ENCODE results near the gene HECTD4.

Gene HECTD4

DNA sequence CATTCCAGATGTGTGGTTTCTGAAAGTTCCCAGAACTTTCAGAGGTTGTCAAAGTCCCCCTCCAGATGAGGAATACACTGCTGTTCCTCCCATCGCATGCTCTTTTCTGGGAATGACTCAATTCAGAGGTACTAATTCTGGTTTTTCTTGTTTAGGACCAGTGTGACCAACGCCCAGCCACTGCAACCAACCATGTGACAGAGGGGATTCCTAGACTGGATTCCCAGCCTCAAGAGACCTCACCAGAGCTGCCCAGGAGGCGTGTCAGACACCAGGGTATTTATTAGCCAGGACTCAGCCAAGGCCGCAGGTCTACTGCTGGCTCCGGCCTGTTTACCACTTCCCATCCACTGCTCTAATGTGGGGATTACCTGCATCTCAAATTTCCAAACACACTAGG, 232.6 kb downstream of the HECTD4 start:
- Histone ChIP-seq H3K9me2 (replicated peaks; ENCODE audit: control insufficient read depth, low read length) (no peaks in the 10 kb centered on the region), H3F3A (ENCODE audit: control insufficient read depth, insufficient read depth) (no peaks in the 10 kb centered on the region)

DNA sequence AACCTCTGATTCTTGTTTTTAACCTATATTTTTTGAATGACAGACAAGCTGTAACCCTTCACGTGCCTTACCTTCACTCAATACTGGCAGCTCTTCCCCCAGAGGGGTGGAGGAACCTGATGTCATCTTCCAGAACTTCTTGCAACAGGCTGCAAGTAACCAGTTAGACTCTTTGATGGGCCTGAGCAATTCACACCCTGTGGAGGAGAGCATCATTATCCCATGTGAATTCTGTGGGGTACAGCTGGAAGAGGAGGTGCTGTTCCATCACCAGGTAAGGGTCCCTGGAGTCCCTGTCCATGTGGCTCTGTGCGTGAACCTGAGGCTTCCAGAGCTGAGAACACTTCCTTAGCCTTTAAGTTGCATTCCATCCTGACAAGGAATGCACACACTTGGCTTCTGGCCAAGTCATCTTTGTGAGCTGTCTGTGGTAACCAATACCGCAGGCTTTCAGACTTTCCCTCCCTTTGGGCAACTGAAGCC, 234.2 kb downstream of the HECTD4 start:
- Histone ChIP-seq H4K20me1 (ENCODE audit: control insufficient read depth, insufficient read depth, low read depth, low read length) (no peaks in the 10 kb centered on the region), H3K79me2 (ENCODE audit: control insufficient read depth, low read length) (no peaks in the 10 kb centered on the region), H3F3A (ENCODE audit: control insufficient read depth, insufficient read depth) (no peaks in the 10 kb centered on the region), H3K9me2 (replicated peaks; ENCODE audit: control insufficient read depth, low read length) (no peaks in the 10 kb centered on the region), H3K4me2 (ENCODE audit: low read length) (no peak overlapping the region), H3K36me3 (ENCODE audit: control insufficient read depth, low read length) (peaks cover 57% of the 10 kb centered on the region), H3K27me3 (ENCODE audit: control insufficient read depth, low read length) (no peaks in the 10 kb centered on the region), H3K9me3 (ENCODE audit: control insufficient read depth, insufficient read depth, low read length) (no peaks in the 10 kb centered on the region), H3K4me3 (ENCODE audit: low read length) (no peak overlapping the region), H3K4me1 (ENCODE audit: control insufficient read depth, low read length) (no peaks in the 10 kb centered on the region), H3K27ac (ENCODE audit: low read depth, low read length) (no peak overlapping the region)
- TF ChIP-seq, protein P1, sequence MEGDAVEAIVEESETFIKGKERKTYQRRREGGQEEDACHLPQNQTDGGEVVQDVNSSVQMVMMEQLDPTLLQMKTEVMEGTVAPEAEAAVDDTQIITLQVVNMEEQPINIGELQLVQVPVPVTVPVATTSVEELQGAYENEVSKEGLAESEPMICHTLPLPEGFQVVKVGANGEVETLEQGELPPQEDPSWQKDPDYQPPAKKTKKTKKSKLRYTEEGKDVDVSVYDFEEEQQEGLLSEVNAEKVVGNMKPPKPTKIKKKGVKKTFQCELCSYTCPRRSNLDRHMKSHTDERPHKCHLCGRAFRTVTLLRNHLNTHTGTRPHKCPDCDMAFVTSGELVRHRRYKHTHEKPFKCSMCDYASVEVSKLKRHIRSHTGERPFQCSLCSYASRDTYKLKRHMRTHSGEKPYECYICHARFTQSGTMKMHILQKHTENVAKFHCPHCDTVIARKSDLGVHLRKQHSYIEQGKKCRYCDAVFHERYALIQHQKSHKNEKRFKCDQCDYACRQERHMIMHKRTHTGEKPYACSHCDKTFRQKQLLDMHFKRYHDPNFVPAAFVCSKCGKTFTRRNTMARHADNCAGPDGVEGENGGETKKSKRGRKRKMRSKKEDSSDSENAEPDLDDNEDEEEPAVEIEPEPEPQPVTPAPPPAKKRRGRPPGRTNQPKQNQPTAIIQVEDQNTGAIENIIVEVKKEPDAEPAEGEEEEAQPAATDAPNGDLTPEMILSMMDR (IDR thresholded peaks at IDR 0.05; ENCODE audit: low read depth, low read length, poor library complexity, severe bottlenecking), result no peak
- TF ChIP-seq EZH2phosphoT487 (IDR thresholded peaks at IDR 0.05; ENCODE audit: borderline replicate concordance, low read length), result no peak

More for the DNA sequence above, 232.6 kb downstream of the HECTD4 start:
- H3K4me2 ChIP-seq (ENCODE audit: low read length), result no peak overlapping the region
- no peaks in the 10 kb centered on the region for H3K9me3 ChIP-seq (ENCODE audit: control insufficient read depth, insufficient read depth, low read length)
- H4K20me1 ChIP-seq (ENCODE audit: control insufficient read depth, insufficient read depth, low read depth, low read length), result no peaks in the 10 kb centered on the region
- no peak for TF ChIP-seq EZH2phosphoT487 (IDR thresholded peaks at IDR 0.05; ENCODE audit: borderline replicate concordance, low read length)
- TF ChIP-seq, protein P1 (IDR thresholded peaks at IDR 0.05; ENCODE audit: low read depth, low read length, poor library complexity, severe bottlenecking), result no peak
- H3K4me3 ChIP-seq (ENCODE audit: low read length), result no peak overlapping the region
- H3K27me3 ChIP-seq (ENCODE audit: control insufficient read depth, low read length), result no peaks in the 10 kb centered on the region
- H3K79me2 ChIP-seq (ENCODE audit: control insufficient read depth, low read length), result no peaks in the 10 kb centered on the region
- H3K27ac ChIP-seq (ENCODE audit: low read depth, low read length), result no peak overlapping the region
- H3K4me1 ChIP-seq (ENCODE audit: control insufficient read depth, low read length), result no peaks in the 10 kb centered on the region
- H3K36me3 ChIP-seq (ENCODE audit: control insufficient read depth, low read length), result peaks cover 54% of the 10 kb centered on the region

DNA sequence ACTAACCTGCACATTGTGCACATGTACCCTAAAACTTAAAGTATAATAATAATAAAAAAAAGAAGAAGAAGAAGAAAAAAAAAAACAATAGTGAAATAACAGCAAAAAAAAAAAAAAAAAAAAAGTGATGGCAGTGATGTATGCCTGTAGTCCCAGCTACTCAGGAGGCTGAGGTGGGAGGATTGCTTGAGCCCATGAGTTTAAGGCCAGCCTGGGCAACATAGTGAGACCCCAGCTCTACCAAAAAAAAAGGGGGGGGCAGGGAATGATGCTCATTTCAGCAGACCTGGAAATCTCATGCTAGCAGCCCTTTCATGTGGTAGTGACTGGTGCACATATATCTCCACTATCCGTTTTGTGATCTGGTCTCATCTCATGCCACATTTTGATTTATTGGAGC, 236.1 kb downstream of the HECTD4 start:
- Histone ChIP-seq H3K36me3 (ENCODE audit: control insufficient read depth, low read length) (peaks cover 57% of the 10 kb centered on the region), H3K9me3 (ENCODE audit: control insufficient read depth, insufficient read depth, low read length) (no peaks in the 10 kb centered on the region), H3K4me3 (ENCODE audit: low read length) (no peak overlapping the region), H3K27ac (ENCODE audit: low read depth, low read length) (no peak overlapping the region), H3K27me3 (ENCODE audit: control insufficient read depth, low read length) (no peaks in the 10 kb centered on the region), H3K4me1 (ENCODE audit: control insufficient read depth, low read length) (no peaks in the 10 kb centered on the region), H3K79me2 (ENCODE audit: control insufficient read depth, low read length) (no peaks in the 10 kb centered on the region), H3K9me2 (replicated peaks; ENCODE audit: control insufficient read depth, low read length) (no peaks in the 10 kb centered on the region), H3K4me2 (ENCODE audit: low read length) (no peak overlapping the region), H4K20me1 (ENCODE audit: control insufficient read depth, insufficient read depth, low read depth, low read length) (no peaks in the 10 kb centered on the region), H3F3A (ENCODE audit: control insufficient read depth, insufficient read depth) (0 out of 2 replicates have a peak, but pooled peaks cover 1% of the 10 kb centered on the region)
- TF ChIP-seq EZH2phosphoT487 (IDR thresholded peaks at IDR 0.05; ENCODE audit: borderline replicate concordance, low read length), result no peak
- TF ChIP-seq, protein P1 (IDR thresholded peaks at IDR 0.05; ENCODE audit: low read depth, low read length, poor library complexity, severe bottlenecking), result no peak
